ENCODE data around the gene CRELD1. TPM values are rescaled to one million over a fixed set of nuclear protein-coding genes. Genes with fewer than 3 reads are reported as not detected.

CRELD1 gene
- total and polyA plus RNA-seq, 10 of the 15 experiments (the other 5 are each of a cell fraction or from before 2014, with no cell fraction given): 1.3 to 15.9 (median 8.8) TPM

- TF ChIP-seq ZNF687 (IDR thresholded peaks at IDR 0.05) (peak; percentile 51; the same call in 1 of the 2 replicates), ZBTB11 (CRISPR knock-in tag; IDR thresholded peaks at IDR 0.05) (no peak), SP1 (IDR thresholded peaks at IDR 0.05; ENCODE audit: low read depth, low read length) (no peak), E2F8 (IDR thresholded peaks at IDR 0.05; ENCODE audit: low read depth, partially characterized antibody) (no peak), NR2F1 (conservative IDR thresholded peaks at IDR 0.05) (peak; percentile 61), NFYB (IDR thresholded peaks at IDR 0.05; ENCODE audit: insufficient read depth, low read depth, low read length) (no peak), MXI1 (IDR thresholded peaks at IDR 0.05; ENCODE audit: low read depth, low read length) (peak; percentile 56), MEF2B (IDR thresholded peaks at IDR 0.05; ENCODE audit: partially characterized antibody, poor library complexity, severe bottlenecking) (peak; percentile 7), STAT1 (conservative IDR thresholded peaks at IDR 0.05) (peak; percentile 45; the same call in 1 of the 2 replicates), SREBF1 (IDR thresholded peaks at IDR 0.05; ENCODE audit: low read length) (no peak), EP300 (IDR thresholded peaks at IDR 0.05; ENCODE audit: borderline replicate concordance in 1 of 2, control insufficient read depth in 1 of 2, low read depth in 2 of 2, low read length in 2 of 2) (no peak), CTCF (IDR thresholded peaks at IDR 0.05 in 2 of 3, conservative IDR thresholded peaks at IDR 0.05 in 1 of 3; ENCODE audit: control insufficient read depth in 2 of 3, extremely low read depth in 1 of 3, insufficient read depth in 1 of 3, low read depth in 3 of 3, low read length in 3 of 3) (peak; percentile 82 to 93 (median 90)), SPI1 (IDR thresholded peaks at IDR 0.05; ENCODE audit: borderline replicate concordance, insufficient read depth, low read depth, low read length) (no peak), HDAC6 (IDR thresholded peaks at IDR 0.05; ENCODE audit: unreplicated experiment) (no peak), ZNF207 (IDR thresholded peaks at IDR 0.05; ENCODE audit: borderline replicate concordance) (no peak)
Measured at GRCh38 chr3:9932843-9933560, 632 bp upstream of the CRELD1 start (continued).
